Measurements from ENCODE around the gene NOL9. TPM values are rescaled to one million over a fixed set of nuclear protein-coding genes. Genes with fewer than 3 reads are reported as not detected.

Gene NOL9
- total RNA-seq, 4 donors from 2014 or later, result 20.1 to 41.6 (median 23.6) TPM

- H3K4me3 ChIP-seq (replicated peaks in 1 of 3), result no peak overlapping the region
- no peak for DNase-seq
- TF ChIP-seq, protein P1, sequence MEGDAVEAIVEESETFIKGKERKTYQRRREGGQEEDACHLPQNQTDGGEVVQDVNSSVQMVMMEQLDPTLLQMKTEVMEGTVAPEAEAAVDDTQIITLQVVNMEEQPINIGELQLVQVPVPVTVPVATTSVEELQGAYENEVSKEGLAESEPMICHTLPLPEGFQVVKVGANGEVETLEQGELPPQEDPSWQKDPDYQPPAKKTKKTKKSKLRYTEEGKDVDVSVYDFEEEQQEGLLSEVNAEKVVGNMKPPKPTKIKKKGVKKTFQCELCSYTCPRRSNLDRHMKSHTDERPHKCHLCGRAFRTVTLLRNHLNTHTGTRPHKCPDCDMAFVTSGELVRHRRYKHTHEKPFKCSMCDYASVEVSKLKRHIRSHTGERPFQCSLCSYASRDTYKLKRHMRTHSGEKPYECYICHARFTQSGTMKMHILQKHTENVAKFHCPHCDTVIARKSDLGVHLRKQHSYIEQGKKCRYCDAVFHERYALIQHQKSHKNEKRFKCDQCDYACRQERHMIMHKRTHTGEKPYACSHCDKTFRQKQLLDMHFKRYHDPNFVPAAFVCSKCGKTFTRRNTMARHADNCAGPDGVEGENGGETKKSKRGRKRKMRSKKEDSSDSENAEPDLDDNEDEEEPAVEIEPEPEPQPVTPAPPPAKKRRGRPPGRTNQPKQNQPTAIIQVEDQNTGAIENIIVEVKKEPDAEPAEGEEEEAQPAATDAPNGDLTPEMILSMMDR (IDR thresholded peaks at IDR 0.05), result no peak
- TF ChIP-seq POLR2A (IDR thresholded peaks at IDR 0.05), result no peak
- 93 to 96% methylated on average over 26 to 38 of the region's 38 CpGs for WGBS, 2 donors
- H3K9me3 ChIP-seq, result no peaks in the 10 kb centered on the region
- H3K27me3 ChIP-seq, result no peaks in the 10 kb centered on the region
- H3K36me3 ChIP-seq, result peaks cover 56 to 78% of the 10 kb centered on the region in 2 donors
- intact Hi-C loops (cut with DNase I), result no loop called here
- H3K4me1 ChIP-seq, result peaks cover 4 to 15% of the 10 kb centered on the region in 2 donors
- no peak overlapping the region for H3K27ac ChIP-seq
Measured at GRCh38 chr1:6592865-6593593, 38.7 kb upstream of the NOL9 start.

DNA sequence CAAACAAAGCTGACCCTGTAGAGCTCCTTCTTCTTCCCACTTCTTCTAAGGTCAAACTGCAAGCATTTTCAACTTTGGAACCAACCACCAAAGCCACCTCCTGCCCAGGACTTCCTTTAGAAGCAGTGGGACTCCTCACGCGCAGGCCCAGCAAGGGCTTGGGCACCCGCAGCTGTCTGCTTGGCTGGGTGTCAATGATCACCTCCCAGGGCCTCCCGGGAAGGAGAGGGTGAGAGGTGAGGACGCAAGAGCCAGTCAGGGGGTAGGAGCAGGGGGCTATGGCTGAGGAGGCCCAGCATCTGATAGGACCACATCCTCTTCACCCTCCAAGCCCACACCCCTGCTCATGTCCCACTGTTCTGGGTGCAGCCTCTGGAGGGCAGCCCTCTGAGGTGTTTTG lies 38.1 kb upstream of the NOL9 start:
- Histone ChIP-seq H3K27me3 (no peaks in the 10 kb centered on the region), H3K27ac (no peak overlapping the region), H3K4me1 (peaks cover 3 to 15% of the 10 kb centered on the region in 2 donors), H3K9me3 (no peaks in the 10 kb centered on the region), H3K36me3 (peaks cover 54 to 74% of the 10 kb centered on the region in 2 donors), H3K4me3 (replicated peaks in 1 of 3) (no peak overlapping the region)
- 62 to 96% methylated on average over 3 to 5 of the region's 5 CpGs for WGBS, 2 donors
- TF ChIP-seq, protein P1 (IDR thresholded peaks at IDR 0.05), result no peak
- intact Hi-C loops (cut with DNase I), result no loop called here
- no peak for DNase-seq

- DNase-seq, result no peak
- H3K4me3 ChIP-seq (replicated peaks in 1 of 3), result no peak overlapping the region
- H3K9me3 ChIP-seq, result no peaks in the 10 kb centered on the region
- TF ChIP-seq, protein P1 (IDR thresholded peaks at IDR 0.05), result no peak
- no peak for TF ChIP-seq POLR2A (IDR thresholded peaks at IDR 0.05)
- no peak overlapping the region for H3K27ac ChIP-seq
- 83 to 87% methylated on average over 6 of the region's 6 CpGs for WGBS, 2 donors
- peaks cover 10 to 17% of the 10 kb centered on the region in 2 donors for H3K4me1 ChIP-seq
- intact Hi-C loops (cut with DNase I), result no loop called here
- H3K36me3 ChIP-seq, result peaks cover 50 to 66% of the 10 kb centered on the region in 2 donors
- H3K27me3 ChIP-seq, result no peaks in the 10 kb centered on the region
Measured at GRCh38 chr1:6591644-6592043, 37.3 kb upstream of the NOL9 start.

DNA sequence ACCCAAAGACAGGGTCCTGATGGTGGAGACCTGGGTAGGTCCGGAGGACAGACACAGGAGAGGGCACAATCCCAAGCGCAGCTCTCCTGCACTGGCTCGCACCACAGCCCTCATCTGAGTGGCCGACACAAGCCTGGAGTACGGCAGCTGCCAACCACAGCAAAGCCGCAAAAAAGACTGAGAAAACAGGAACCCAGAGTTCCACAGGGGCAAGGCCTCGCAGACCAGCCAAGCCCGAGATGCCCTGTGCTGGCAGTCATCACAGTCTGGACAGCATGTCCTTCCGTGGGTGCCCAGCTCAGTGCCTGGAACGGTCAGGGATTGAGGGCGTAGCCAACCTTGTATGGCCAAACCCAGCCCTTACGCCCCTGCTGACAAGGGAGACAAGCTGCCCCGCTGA lies 36.9 kb upstream of the NOL9 start:
- WGBS, 2 donors, result 88 to 91% methylated on average over 8 to 13 of the region's 13 CpGs
- TF ChIP-seq, protein P1 (IDR thresholded peaks at IDR 0.05), result no peak
- TF ChIP-seq POLR2A (IDR thresholded peaks at IDR 0.05), result no peak
- peaks cover 48 to 64% of the 10 kb centered on the region in 2 donors for H3K36me3 ChIP-seq
- DNase-seq, result no peak
- H3K4me3 ChIP-seq (replicated peaks in 1 of 3), result no peak overlapping the region
- H3K27ac ChIP-seq, result no peak overlapping the region
- intact Hi-C loops (cut with DNase I), result no loop called here
- no peaks in the 10 kb centered on the region for H3K9me3 ChIP-seq
- H3K27me3 ChIP-seq, result no peaks in the 10 kb centered on the region
- H3K4me1 ChIP-seq, result peaks cover 10 to 18% of the 10 kb centered on the region in 2 donors

GRCh38 chr1:6590046-6590445 lies 35.7 kb upstream of the NOL9 start:
- WGBS, 2 donors, result 81 to 95% methylated on average over 3 to 7 of the region's 7 CpGs
- Histone ChIP-seq H3K27me3 (no peaks in the 10 kb centered on the region), H3K4me3 (replicated peaks in 1 of 3) (no peak overlapping the region), H3K9me3 (no peaks in the 10 kb centered on the region), H3K36me3 (peaks cover 45 to 54% of the 10 kb centered on the region in 2 donors), H3K27ac (no peak overlapping the region), H3K4me1 (peaks cover 20 to 24% of the 10 kb centered on the region in 2 donors)
- intact Hi-C loops (cut with DNase I), result no loop called here
- DNase-seq, result no peak
- no peak for TF ChIP-seq POLR2A (IDR thresholded peaks at IDR 0.05)
- TF ChIP-seq, protein P1 (IDR thresholded peaks at IDR 0.05), result no peak
